Measurements from ENCODE around the gene PTPN21. TPM values are rescaled to one million over a fixed set of nuclear protein-coding genes. Genes with fewer than 3 reads are reported as not detected.

The PTPN21 gene
- total RNA-seq, 1 donor from 2014 or later: 47.6 TPM

DNA sequence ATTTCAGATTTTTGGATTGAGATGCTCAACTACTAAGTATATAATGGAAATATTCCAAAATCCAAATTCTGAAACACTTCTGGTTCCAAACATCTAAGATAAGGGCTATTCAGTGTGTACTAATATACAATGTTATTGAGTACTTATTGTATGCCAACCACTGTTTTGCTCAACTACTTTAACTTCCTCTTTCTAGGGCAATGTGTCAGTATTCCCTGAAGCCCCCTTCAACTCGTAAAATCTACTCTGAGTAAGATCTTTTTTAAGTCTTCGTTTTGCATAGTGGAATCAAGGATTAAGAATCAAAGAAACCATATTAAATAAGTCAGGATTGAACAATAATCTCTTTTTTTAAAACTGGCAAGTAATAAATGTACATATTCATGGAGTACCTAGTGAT, 123.8 kb downstream of the PTPN21 start:
- peaks cover 13% of the 10 kb centered on the region for H3K36me3 ChIP-seq
- no peak overlapping the region for H3K27ac ChIP-seq
- ATAC-seq (no peak), DNase-seq (no peak)
- no peaks in the 10 kb centered on the region for H3K9me3 ChIP-seq
- TF ChIP-seq, protein P1, sequence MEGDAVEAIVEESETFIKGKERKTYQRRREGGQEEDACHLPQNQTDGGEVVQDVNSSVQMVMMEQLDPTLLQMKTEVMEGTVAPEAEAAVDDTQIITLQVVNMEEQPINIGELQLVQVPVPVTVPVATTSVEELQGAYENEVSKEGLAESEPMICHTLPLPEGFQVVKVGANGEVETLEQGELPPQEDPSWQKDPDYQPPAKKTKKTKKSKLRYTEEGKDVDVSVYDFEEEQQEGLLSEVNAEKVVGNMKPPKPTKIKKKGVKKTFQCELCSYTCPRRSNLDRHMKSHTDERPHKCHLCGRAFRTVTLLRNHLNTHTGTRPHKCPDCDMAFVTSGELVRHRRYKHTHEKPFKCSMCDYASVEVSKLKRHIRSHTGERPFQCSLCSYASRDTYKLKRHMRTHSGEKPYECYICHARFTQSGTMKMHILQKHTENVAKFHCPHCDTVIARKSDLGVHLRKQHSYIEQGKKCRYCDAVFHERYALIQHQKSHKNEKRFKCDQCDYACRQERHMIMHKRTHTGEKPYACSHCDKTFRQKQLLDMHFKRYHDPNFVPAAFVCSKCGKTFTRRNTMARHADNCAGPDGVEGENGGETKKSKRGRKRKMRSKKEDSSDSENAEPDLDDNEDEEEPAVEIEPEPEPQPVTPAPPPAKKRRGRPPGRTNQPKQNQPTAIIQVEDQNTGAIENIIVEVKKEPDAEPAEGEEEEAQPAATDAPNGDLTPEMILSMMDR (IDR thresholded peaks at IDR 0.05): no peak
- H3K4me3 ChIP-seq: no peak overlapping the region
- intact Hi-C loops (cut with DNase I): no loop called here
- H3K27me3 ChIP-seq (ENCODE audit: low read depth): no peaks in the 10 kb centered on the region
- H3K4me1 ChIP-seq: no peaks in the 10 kb centered on the region

DNA sequence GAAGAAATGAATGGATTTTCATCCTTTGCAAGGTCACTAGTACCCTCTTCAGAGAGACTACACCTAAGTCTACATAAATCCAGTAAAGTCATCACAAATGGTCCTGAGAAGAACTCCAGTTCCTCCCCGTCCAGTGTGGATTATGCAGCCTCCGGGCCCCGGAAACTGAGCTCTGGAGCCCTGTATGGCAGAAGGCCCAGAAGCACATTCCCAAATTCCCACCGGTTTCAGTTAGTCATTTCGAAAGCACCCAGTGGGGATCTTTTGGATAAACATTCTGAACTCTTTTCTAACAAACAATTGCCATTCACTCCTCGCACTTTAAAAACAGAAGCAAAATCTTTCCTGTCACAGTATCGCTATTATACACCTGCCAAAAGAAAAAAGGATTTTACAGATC, 128.5 kb downstream of the PTPN21 start:
- no peaks in the 10 kb centered on the region for H3K9me3 ChIP-seq
- ATAC-seq: no peak
- TF ChIP-seq, protein P1 (IDR thresholded peaks at IDR 0.05): no peak
- H3K27me3 ChIP-seq (ENCODE audit: low read depth): no peaks in the 10 kb centered on the region
- intact Hi-C loops (cut with DNase I): no loop called here
- H3K4me1 ChIP-seq: no peaks in the 10 kb centered on the region
- H3K4me3 ChIP-seq: no peak overlapping the region
- H3K27ac ChIP-seq: no peak overlapping the region
- H3K36me3 ChIP-seq: peaks cover 13% of the 10 kb centered on the region
- no peak for DNase-seq

DNA sequence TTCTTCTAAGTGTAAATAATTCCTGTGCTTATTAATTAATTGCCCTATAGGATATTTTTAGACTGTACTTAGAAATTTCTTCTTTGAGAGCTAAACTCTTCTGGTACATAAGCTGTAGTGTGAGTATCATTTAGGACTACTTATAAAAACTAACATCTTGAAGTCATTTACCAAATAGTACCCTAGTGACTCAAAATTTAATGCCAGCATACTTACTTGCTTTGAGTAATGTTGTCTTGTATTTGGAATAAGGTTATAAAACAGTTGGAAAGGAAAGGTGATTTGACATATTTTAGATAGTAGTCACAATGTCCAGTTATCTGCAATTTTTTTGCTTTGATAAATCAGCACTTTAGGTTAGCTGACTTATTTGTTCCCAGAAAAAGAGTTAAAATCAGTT, 130.2 kb downstream of the PTPN21 start:
- no peaks in the 10 kb centered on the region for H3K4me1 ChIP-seq
- TF ChIP-seq, protein P1 (IDR thresholded peaks at IDR 0.05): no peak
- intact Hi-C loops (cut with DNase I): no loop called here
- no peak overlapping the region for H3K4me3 ChIP-seq
- H3K36me3 ChIP-seq: peaks cover 6% of the 10 kb centered on the region
- H3K27me3 ChIP-seq (ENCODE audit: low read depth): no peaks in the 10 kb centered on the region
- H3K9me3 ChIP-seq: no peaks in the 10 kb centered on the region
- no peak overlapping the region for H3K27ac ChIP-seq
- ATAC-seq (no peak), DNase-seq (no peak)

DNA sequence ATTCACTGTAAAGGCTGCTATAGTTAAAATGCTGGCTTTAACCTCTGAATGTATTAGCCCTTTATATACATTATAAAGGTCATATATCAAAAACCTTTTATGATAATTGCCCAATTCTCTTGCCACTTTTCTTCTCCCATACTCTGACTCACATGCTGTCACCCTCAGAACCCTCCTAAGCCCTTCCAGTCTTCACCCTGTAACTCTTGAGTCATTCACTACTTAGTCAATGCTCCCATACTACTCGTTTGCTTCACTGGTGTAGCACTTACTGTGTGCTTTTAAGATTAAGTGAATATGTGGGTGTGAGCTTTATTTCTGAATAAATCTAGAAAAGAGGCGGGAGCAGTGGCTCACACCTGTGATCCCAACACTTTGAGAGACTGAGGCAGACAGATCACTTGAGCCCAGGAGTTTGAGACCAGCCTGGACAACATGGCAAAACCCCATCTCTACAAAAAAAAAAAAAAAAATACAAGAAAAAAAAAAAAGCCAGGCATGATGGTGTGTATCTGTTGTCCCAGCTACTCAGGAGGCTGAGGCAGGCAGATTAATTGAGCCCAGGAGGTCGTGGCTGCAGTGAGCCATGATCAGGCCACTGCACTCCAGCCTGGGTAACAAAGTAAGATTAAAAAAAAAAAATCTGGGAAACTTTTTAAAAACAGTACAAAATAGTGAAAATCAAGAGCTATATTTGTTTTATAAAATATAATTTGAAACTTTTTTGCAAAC, 131.7 kb downstream of the PTPN21 start:
- H3K9me3 ChIP-seq: peaks cover 4% of the 10 kb centered on the region
- no peaks in the 10 kb centered on the region for H3K27me3 ChIP-seq (ENCODE audit: low read depth)
- no peaks in the 10 kb centered on the region for H3K4me1 ChIP-seq
- ATAC-seq: no peak
- no peak for DNase-seq
- peaks cover 6% of the 10 kb centered on the region for H3K36me3 ChIP-seq
- no peak overlapping the region for H3K27ac ChIP-seq
- no peak overlapping the region for H3K4me3 ChIP-seq
- TF ChIP-seq, protein P1 (IDR thresholded peaks at IDR 0.05): no peak
- intact Hi-C loops (cut with DNase I): no loop called here

DNA sequence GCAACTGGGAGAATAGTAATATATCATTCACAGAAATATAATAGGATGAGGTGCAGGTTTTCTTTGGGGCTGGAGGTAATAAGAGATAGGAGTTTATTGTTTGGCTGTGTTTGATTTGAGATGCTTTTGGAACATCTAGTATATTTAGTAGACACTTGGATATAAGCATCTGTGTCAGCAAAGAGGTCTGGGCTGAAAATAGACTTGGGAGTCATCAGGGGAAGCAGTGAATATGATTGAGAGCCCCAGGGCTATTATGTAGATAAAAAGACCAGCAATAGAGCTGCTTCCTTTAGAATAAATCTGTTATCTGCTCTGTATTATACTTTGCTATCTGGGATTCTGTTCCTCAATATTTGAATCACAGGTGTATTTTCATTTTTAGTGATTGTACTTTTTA, 132.8 kb downstream of the PTPN21 start:
- H3K36me3 ChIP-seq: peaks cover 6% of the 10 kb centered on the region
- H3K4me1 ChIP-seq: no peaks in the 10 kb centered on the region
- DNase-seq (no peak), ATAC-seq (no peak)
- H3K9me3 ChIP-seq: peaks cover 8% of the 10 kb centered on the region
- H3K27me3 ChIP-seq (ENCODE audit: low read depth): no peaks in the 10 kb centered on the region
- TF ChIP-seq, protein P1 (IDR thresholded peaks at IDR 0.05): no peak
- H3K27ac ChIP-seq: no peak overlapping the region
- no peak overlapping the region for H3K4me3 ChIP-seq
- intact Hi-C loops (cut with DNase I): no loop called here
